ENCODE data around the gene ATF7. TPM values are rescaled to one million over a fixed set of nuclear protein-coding genes. Genes with fewer than 3 reads are reported as not detected.

Gene ATF7
- total RNA-seq, 1 experiment from 2014 or later = 24.7 TPM

GRCh38 chr12:53543539-53543938, 82.6 kb downstream of the ATF7 start:
- no TSS peak for BruUV-seq (replicated peaks)

GRCh38 chr12:53539526-53539925, 86.7 kb downstream of the ATF7 start:
- peak overlapping the region; percentile 65 for H3K4me2 ChIP-seq
- H3K4me3 ChIP-seq = no peak overlapping the region
- ChIA-PET POLR2A (ENCODE audit: unreplicated experiment) (interaction anchor here (0.6 kb wide), 2 partner anchors 22 to 38 kb away, joined by 3 to 5 read pairs; partner anchors contain the start of gene TARBP2), CTCF (no interaction called here)
- peak overlapping the region; percentile 73; the same call in 1 of the 2 replicates for H3K27ac ChIP-seq
- no peaks in the 10 kb centered on the region for H3K9me3 ChIP-seq (ENCODE audit: insufficient read depth, low read depth)
- intact Hi-C loops (cut with micrococcal nuclease; ENCODE audit: unreplicated experiment) = no loop called here
- H3K9me2 ChIP-seq (ENCODE audit: insufficient read depth) = no peaks in the 10 kb centered on the region
- H4K20me1 ChIP-seq (ENCODE audit: insufficient read depth) = no peaks in the 10 kb centered on the region
- no peak for DNase-seq
- peaks cover 38% of the 10 kb centered on the region for H3F3A ChIP-seq (ENCODE audit: insufficient read depth, low read depth)
- H3K27me3 ChIP-seq (ENCODE audit: insufficient read depth, low read depth) = no peaks in the 10 kb centered on the region
- no TSS peak for BruUV-seq (replicated peaks)
- no peaks in the 10 kb centered on the region for H3K79me2 ChIP-seq (ENCODE audit: low read depth)
- peaks cover 33% of the 10 kb centered on the region for H3K4me1 ChIP-seq (replicated peaks; ENCODE audit: insufficient read depth)
- no peak overlapping the region for H2AFZ ChIP-seq
- no peak for TF ChIP-seq EZH2 (IDR thresholded peaks at IDR 0.05; ENCODE audit: low read depth)
- no peak for TF ChIP-seq CTCF (conservative IDR thresholded peaks at IDR 0.05)
- peaks cover 27% of the 10 kb centered on the region; the same call in 1 of the 2 replicates for H3K36me3 ChIP-seq (ENCODE audit: low read depth)

More at GRCh38 chr12:53543539-53543938, 82.6 kb downstream of the ATF7 start:
- no peaks in the 10 kb centered on the region for H3K9me2 ChIP-seq (ENCODE audit: insufficient read depth)
- no peaks in the 10 kb centered on the region for H3K79me2 ChIP-seq (ENCODE audit: low read depth)
- intact Hi-C loops (cut with micrococcal nuclease; ENCODE audit: unreplicated experiment) = loop anchor here (1.0 to 5.0 kb wide), 3 partner anchors 133 to 659 kb away; partner anchors contain the start of gene ATP5MC2
- peak in 1 of 2 experiments; percentile 19 for DNase-seq
- peaks cover 16% of the 10 kb centered on the region for H3K4me1 ChIP-seq (replicated peaks; ENCODE audit: insufficient read depth)
- H3K4me2 ChIP-seq = no peak overlapping the region
- no peaks in the 10 kb centered on the region for H3K9me3 ChIP-seq (ENCODE audit: insufficient read depth, low read depth)
- H3K27me3 ChIP-seq (ENCODE audit: insufficient read depth, low read depth) = no peaks in the 10 kb centered on the region
- H3K4me3 ChIP-seq = no peak overlapping the region
- H3K27ac ChIP-seq = 0 out of 2 replicates have a peak overlapping the region, but pooled peaks have one; percentile 4
- no peak overlapping the region for H2AFZ ChIP-seq
- ChIA-PET POLR2A (ENCODE audit: unreplicated experiment) (interaction anchor here (0.7 kb wide), 1 partner anchor 116 kb away, joined by 5 read pairs; no protein-coding TSS in a partner anchor), CTCF (interaction anchor here (0.5 to 1.4 kb wide), 4 partner anchors 44 to 825 kb away, joined by 3 to 6 read pairs (median 3); partner anchors contain the start of gene ATP5MC2)
- TF ChIP-seq EZH2 (IDR thresholded peaks at IDR 0.05; ENCODE audit: low read depth) (no peak), CTCF (conservative IDR thresholded peaks at IDR 0.05) (peak; percentile 76)
- no peaks in the 10 kb centered on the region for H4K20me1 ChIP-seq (ENCODE audit: insufficient read depth)
- peaks cover 11% of the 10 kb centered on the region; the same call in 1 of the 2 replicates for H3K36me3 ChIP-seq (ENCODE audit: low read depth)
- peaks cover 21% of the 10 kb centered on the region for H3F3A ChIP-seq (ENCODE audit: insufficient read depth, low read depth)

GRCh38 chr12:53538209-53538689, 87.9 kb downstream of the ATF7 start:
- Histone ChIP-seq H3K9me3 (ENCODE audit: insufficient read depth, low read depth) (no peaks in the 10 kb centered on the region), H3K27me3 (ENCODE audit: insufficient read depth, low read depth) (no peaks in the 10 kb centered on the region), H4K20me1 (ENCODE audit: insufficient read depth) (no peaks in the 10 kb centered on the region), H3K27ac (peak overlapping the region; percentile 73), H3K4me2 (peak overlapping the region; percentile 65), H3K4me3 (no peak overlapping the region), H2AFZ (no peak overlapping the region), H3K36me3 (ENCODE audit: low read depth) (peaks cover 31% of the 10 kb centered on the region; the same call in 1 of the 2 replicates), H3K79me2 (ENCODE audit: low read depth) (no peaks in the 10 kb centered on the region), H3K4me1 (replicated peaks; ENCODE audit: insufficient read depth) (peaks cover 33% of the 10 kb centered on the region), H3K9me2 (ENCODE audit: insufficient read depth) (no peaks in the 10 kb centered on the region), H3F3A (ENCODE audit: insufficient read depth, low read depth) (peaks cover 38% of the 10 kb centered on the region)
- BruUV-seq (replicated peaks) = no TSS peak
- ChIA-PET POLR2A (ENCODE audit: unreplicated experiment) (no interaction called here), CTCF (interaction anchor here (0.7 kb wide), 1 partner anchor 850 kb away, joined by 3 read pairs; no protein-coding TSS in a partner anchor)
- TF ChIP-seq EZH2 (IDR thresholded peaks at IDR 0.05; ENCODE audit: low read depth) (no peak), CTCF (conservative IDR thresholded peaks at IDR 0.05) (no peak)
- DNase-seq = peak; percentile 42 to 92
- intact Hi-C loops (cut with micrococcal nuclease; ENCODE audit: unreplicated experiment) = no loop called here

Data from PC-9 (cell line).